ENCODE results near the gene FLT1. TPM values are rescaled to one million over a fixed set of nuclear protein-coding genes. Genes with fewer than 3 reads are reported as not detected.

Gene FLT1
- total and polyA plus RNA-seq, 2 of the 13 experiments (the other 11 are each of a cell fraction or from before 2014, with no cell fraction given) = 0.02 TPM; not detected in 1

DNA sequence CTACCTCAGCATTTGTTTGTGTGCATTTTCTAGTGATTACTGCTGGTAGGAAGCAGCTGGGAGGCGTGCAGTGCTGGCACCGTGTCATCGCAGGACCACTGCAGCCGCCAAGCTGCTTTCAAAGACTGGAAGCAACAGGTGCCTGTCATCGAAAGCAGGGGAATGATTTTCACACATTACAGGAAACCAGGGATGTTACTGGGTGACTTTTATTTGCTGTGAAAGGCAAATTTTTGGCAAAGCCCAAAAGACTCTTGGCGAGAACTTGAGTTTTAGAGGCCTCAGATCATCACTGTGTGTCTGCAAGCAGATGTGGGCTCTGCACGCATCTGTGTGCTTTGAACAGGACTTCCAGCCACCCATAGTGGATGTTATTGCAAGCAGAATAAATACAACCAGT is 176.4 kb downstream of the FLT1 start (continued):
- TF ChIP-seq, protein P1, sequence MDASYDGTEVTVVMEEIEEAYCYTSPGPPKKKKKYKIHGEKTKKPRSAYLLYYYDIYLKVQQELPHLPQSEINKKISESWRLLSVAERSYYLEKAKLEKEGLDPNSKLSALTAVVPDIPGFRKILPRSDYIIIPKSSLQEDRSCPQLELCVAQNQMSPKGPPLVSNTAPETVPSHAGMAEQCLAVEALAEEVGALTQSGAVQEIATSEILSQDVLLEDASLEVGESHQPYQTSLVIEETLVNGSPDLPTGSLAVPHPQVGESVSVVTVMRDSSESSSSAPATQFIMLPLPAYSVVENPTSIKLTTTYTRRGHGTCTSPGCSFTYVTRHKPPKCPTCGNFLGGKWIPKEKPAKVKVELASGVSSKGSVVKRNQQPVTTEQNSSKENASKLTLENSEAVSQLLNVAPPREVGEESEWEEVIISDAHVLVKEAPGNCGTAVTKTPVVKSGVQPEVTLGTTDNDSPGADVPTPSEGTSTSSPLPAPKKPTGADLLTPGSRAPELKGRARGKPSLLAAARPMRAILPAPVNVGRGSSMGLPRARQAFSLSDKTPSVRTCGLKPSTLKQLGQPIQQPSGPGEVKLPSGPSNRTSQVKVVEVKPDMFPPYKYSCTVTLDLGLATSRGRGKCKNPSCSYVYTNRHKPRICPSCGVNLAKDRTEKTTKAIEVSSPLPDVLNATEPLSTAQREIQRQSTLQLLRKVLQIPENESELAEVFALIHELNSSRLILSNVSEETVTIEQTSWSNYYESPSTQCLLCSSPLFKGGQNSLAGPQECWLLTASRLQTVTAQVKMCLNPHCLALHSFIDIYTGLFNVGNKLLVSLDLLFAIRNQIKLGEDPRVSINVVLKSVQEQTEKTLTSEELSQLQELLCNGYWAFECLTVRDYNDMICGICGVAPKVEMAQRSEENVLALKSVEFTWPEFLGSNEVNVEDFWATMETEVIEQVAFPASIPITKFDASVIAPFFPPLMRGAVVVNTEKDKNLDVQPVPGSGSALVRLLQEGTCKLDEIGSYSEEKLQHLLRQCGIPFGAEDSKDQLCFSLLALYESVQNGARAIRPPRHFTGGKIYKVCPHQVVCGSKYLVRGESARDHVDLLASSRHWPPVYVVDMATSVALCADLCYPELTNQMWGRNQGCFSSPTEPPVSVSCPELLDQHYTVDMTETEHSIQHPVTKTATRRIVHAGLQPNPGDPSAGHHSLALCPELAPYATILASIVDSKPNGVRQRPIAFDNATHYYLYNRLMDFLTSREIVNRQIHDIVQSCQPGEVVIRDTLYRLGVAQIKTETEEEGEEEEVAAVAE (CRISPR knock-in tag; IDR thresholded peaks at IDR 0.05; ENCODE audit: borderline replicate concordance) = no peak
- TF ChIP-seq, protein P2, sequence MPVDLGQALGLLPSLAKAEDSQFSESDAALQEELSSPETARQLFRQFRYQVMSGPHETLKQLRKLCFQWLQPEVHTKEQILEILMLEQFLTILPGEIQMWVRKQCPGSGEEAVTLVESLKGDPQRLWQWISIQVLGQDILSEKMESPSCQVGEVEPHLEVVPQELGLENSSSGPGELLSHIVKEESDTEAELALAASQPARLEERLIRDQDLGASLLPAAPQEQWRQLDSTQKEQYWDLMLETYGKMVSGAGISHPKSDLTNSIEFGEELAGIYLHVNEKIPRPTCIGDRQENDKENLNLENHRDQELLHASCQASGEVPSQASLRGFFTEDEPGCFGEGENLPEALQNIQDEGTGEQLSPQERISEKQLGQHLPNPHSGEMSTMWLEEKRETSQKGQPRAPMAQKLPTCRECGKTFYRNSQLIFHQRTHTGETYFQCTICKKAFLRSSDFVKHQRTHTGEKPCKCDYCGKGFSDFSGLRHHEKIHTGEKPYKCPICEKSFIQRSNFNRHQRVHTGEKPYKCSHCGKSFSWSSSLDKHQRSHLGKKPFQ (CRISPR knock-in tag; IDR thresholded peaks at IDR 0.05; ENCODE audit: insufficient replicate concordance) = no peak
- no peak for TF ChIP-seq ZNF841 (CRISPR knock-in tag; IDR thresholded peaks at IDR 0.05; ENCODE audit: borderline replicate concordance)
- no peak for TF ChIP-seq U2AF1 (optimal IDR thresholded peaks at IDR 0.05; ENCODE audit: low read depth, low read length)

DNA sequence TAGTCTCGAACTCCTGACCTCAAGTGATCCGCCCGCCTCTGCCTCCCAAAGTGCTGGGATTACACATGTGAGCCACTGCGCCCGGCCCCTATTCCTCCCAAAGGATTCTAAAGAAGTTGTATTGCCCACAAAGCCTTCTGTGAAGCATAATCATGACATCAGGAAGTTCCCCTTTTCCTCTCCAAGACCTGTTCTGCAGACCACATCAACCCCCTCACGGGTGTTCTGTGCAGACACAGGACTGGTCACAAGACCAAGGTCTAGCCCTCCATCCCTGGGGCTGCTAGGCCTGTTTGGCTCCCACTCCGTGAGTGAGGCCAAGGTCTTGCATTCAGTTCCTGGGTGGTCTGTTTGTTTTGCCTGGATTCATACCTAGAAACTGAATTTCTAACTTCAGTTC is 178.1 kb downstream of the FLT1 start:
- CTCF ChIA-PET (ENCODE audit: low intra/inter-chr PET ratio, low total read pairs) = no interaction called here
- WGBS (ENCODE audit: low lambda C conversion rate) = 72% methylated on average over 7 of the region's 7 CpGs
- Histone ChIP-seq H3K9me3 (ENCODE audit: low read length) (no peaks in the 10 kb centered on the region), H3K4me3 (replicated peaks in 1 of 3; ENCODE audit: insufficient read depth in 1 of 3, low read depth in 2 of 3, low read length in 3 of 3) (no peak overlapping the region), H3K4me2 (ENCODE audit: low read depth, low read length) (no peak overlapping the region), H3K27me3 (ENCODE audit: control insufficient read depth in 1 of 2, insufficient read depth in 2 of 2, low read length in 2 of 2) (no peaks in the 10 kb centered on the region), H3K79me2 (ENCODE audit: insufficient read depth, low read length) (no peaks in the 10 kb centered on the region), H3K36me3 (replicated peaks in 1 of 2; ENCODE audit: control insufficient read depth in 1 of 2, insufficient read depth in 2 of 2, low read length in 2 of 2) (no peaks in the 10 kb centered on the region), H4K20me1 (ENCODE audit: insufficient read depth, low read length) (no peaks in the 10 kb centered on the region), H3K4me1 (ENCODE audit: insufficient read depth, low read length) (peaks cover 45% of the 10 kb centered on the region), H2AFZ (ENCODE audit: low read length) (no peak overlapping the region), H3K27ac (ENCODE audit: extremely low read length, insufficient read depth, low read length) (no peak overlapping the region), H3K9ac (ENCODE audit: insufficient read depth, low read depth, low read length) (no peak overlapping the region)
- POLR2A ChIA-PET = no interaction called here
- no TSS peak for BruUV-seq (replicated peaks)
- FAIRE-seq = no peak
- TF ChIP-seq BCL6 (CRISPR knock-in tag; IDR thresholded peaks at IDR 0.05) = peak; percentile 71
- TF ChIP-seq MAZ (IDR thresholded peaks at IDR 0.05; ENCODE audit: borderline replicate concordance, low read depth, low read length) = no peak
- no peak for TF ChIP-seq MAZ (CRISPR knock-in tag; IDR thresholded peaks at IDR 0.05; ENCODE audit: low read depth)
- ATAC-seq = no peak
- in situ Hi-C loops (cut with HindIII; ENCODE audit: extremely low pct_ligation_motif_present, low pct_unique_long_range_greater_than_20kb) = no loop called here
- no peak for DNase-seq (ENCODE audit: low spot score)
- intact Hi-C loops (cut with micrococcal nuclease; ENCODE audit: unreplicated experiment) = no loop called here
